Liver (tissue), 3 donors: ENCODE data around the gene FAM221B.

Experiments
- ATF3 ChIP-seq: IDR thresholded peaks from 2 replicates; pipeline ENCODE4 v1.6.1; 2016; ENCODE audit warnings: antibody characterized with exemption
- FOXA1 ChIP-seq: IDR thresholded peaks from 2 replicates; pipeline ENCODE4 v1.6.1; 2016; ENCODE audit warnings: antibody characterized with exemption
- JUND ChIP-seq, 2 donors: IDR thresholded peaks; 2 replicates each; pipeline ENCODE4 v1.6.1; 2016; ENCODE audit warnings: antibody characterized with exemption in 2 of 2
- MAX ChIP-seq: IDR thresholded peaks from 2 replicates; pipeline ENCODE4 v1.6.1; 2016; ENCODE audit warnings: antibody characterized with exemption
- NR2F2 ChIP-seq: IDR thresholded peaks from 2 replicates; pipeline ENCODE4 v1.6.1; 2016; ENCODE audit warnings: antibody characterized with exemption
- RAD21 ChIP-seq, 2 donors: IDR thresholded peaks; 2 replicates each; pipeline ENCODE4 v1.6.1; 2016; ENCODE audit warnings: antibody characterized with exemption in 2 of 2, mild to moderate bottlenecking in 2 of 2
- RXRA ChIP-seq, 2 donors: IDR thresholded peaks; 2 replicates each; pipeline ENCODE4 v1.6.1; 2017 to 2018; ENCODE audit warnings: antibody characterized with exemption in 2 of 2, mild to moderate bottlenecking in 1 of 2
- SP1 ChIP-seq: IDR thresholded peaks from 2 replicates; pipeline ENCODE4 v1.6.1; 2018; ENCODE audit warnings: antibody characterized with exemption, mild to moderate bottlenecking
- TAF1 ChIP-seq: conservative IDR thresholded peaks from 2 replicates; pipeline ENCODE4 v1.6.1; 2016; ENCODE audit warnings: antibody characterized with exemption, mild to moderate bottlenecking
- YY1 ChIP-seq: IDR thresholded peaks from 2 replicates; pipeline ENCODE4 v1.6.1; 2016; ENCODE audit warnings: antibody characterized with exemption, mild to moderate bottlenecking
- TF ChIP-seq, protein P1 (sequence below): fragments of 150-350 bp; IDR thresholded peaks from 2 replicates; pipeline ENCODE4 v1.5.1; 2017; ENCODE audit warnings: improper control_type of control experiment, low read depth, low read length; ENCODE audit not compliant: missing input control
- donor health status: healthy.
- donor health status: healthy.

DNA sequence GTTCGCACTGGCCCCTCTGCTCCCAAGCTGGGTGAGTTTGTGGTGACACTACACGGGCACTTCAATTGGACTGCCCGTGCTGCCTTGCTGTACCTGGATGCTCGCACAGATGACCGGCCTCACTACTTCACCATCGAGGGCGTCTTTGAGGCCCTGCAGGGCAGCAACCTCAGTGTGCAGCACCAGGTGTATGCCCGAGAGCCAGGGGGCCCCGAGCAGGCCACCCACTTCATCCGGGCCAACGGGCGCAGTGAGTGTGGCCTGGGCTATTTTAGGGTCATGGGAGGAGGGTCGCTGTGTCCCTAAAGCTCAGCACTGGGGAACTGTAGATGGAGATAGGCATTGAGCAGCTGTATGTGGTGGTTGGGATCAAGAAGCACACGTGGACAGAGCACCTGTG is 35.7 kb downstream of the FAM221B start:
- TF ChIP-seq, protein P1, sequence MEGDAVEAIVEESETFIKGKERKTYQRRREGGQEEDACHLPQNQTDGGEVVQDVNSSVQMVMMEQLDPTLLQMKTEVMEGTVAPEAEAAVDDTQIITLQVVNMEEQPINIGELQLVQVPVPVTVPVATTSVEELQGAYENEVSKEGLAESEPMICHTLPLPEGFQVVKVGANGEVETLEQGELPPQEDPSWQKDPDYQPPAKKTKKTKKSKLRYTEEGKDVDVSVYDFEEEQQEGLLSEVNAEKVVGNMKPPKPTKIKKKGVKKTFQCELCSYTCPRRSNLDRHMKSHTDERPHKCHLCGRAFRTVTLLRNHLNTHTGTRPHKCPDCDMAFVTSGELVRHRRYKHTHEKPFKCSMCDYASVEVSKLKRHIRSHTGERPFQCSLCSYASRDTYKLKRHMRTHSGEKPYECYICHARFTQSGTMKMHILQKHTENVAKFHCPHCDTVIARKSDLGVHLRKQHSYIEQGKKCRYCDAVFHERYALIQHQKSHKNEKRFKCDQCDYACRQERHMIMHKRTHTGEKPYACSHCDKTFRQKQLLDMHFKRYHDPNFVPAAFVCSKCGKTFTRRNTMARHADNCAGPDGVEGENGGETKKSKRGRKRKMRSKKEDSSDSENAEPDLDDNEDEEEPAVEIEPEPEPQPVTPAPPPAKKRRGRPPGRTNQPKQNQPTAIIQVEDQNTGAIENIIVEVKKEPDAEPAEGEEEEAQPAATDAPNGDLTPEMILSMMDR: no peak
- TF ChIP-seq SP1 (no peak), RAD21 (IDR thresholded peaks at IDR 0.05) (no peak), JUND (IDR thresholded peaks at IDR 0.05) (no peak), NR2F2 (no peak), FOXA1 (no peak), YY1 (no peak), MAX (no peak), ATF3 (no peak), RXRA (IDR thresholded peaks at IDR 0.05) (no peak), TAF1 (no peak)
